Left ventricle myocardium inferior (tissue), 1 donor: ENCODE measurements around the gene KAZN. TPM values are rescaled to one million over a fixed set of nuclear protein-coding genes. Genes with fewer than 3 reads are reported as not detected.

Experiments
- DNase-seq: peaks from one replicate; pipeline ENCODE4 v3.0.0-alpha.2; 2020
- H3K27ac ChIP-seq: fragments of 200-600 bp; replicated peaks from 2 replicates; pipeline ENCODE4 v1.8.0; 2021
- H3K27me3 ChIP-seq: fragments of 200-600 bp; 2 replicates; pipeline ENCODE4 v1.8.0; 2021; ENCODE audit warnings: low read depth
- H3K36me3 ChIP-seq: fragments of 200-600 bp; 2 replicates; pipeline ENCODE4 v1.8.0; 2021
- H3K4me1 ChIP-seq: fragments of 200-600 bp; 2 replicates; pipeline ENCODE4 v1.8.0; 2021
- H3K4me3 ChIP-seq: fragments of 200-600 bp; 2 replicates; pipeline ENCODE4 v1.8.0; 2021; ENCODE audit warnings: mild to moderate bottlenecking, moderate library complexity
- H3K9me3 ChIP-seq: fragments of 200-600 bp; replicated peaks from 2 replicates; pipeline ENCODE4 v1.8.0; 2021
- CTCF ChIP-seq: fragments of 200-600 bp; IDR thresholded peaks from 2 replicates; pipeline ENCODE4 v1.8.0; 2021; ENCODE audit warnings: antibody characterized with exemption, mild to moderate bottlenecking, borderline replicate concordance
- intact Hi-C: fragments of 100-400 bp; cut with micrococcal nuclease; formaldehyde crosslinking; loops from one replicate; pipeline ENCODE4 v1.11.0; 2022
- total RNA-seq: library from RNA; stranded (reverse); fragmentation: NEBNext Ultra II Directional; extraction: Animal tissue kit (Norgen Biotek cat#: 25700); gene quantifications from one replicate; pipeline ENCODE4 v1.2.1, GENCODE V29; 2021
- donor health status: DM: no; HTN: yes; CAD: no; lungs with severe emphysema.

KAZN gene
- total RNA-seq, 1 donor from 2014 or later, result 2.2 TPM

DNA sequence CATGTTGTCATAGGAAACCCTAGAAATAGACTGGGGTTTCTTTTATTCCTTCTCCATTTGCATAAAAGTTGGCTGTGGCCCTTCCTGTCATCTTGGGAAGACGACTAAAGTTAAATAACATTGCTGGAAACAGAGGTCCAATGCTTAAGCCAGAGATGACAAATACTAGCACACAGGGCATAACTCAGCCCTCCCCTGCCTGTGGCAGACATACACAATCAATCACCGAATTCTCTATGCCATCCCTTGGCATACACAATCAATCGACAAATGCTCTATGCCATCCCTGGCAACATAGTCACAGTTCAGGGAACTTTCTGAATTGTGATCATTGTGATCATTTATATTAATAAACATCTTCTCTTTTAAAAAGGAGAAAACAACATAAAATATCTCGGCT lies 229.4 kb downstream of the KAZN start:
- no peaks in the 10 kb centered on the region for H3K4me1 ChIP-seq
- no peak for TF ChIP-seq CTCF
- intact Hi-C loops, result no loop called here

GRCh38 chr1:14828665-14829064 lies 230.2 kb downstream of the KAZN start:
- no peak for DNase-seq
- TF ChIP-seq CTCF, result no peak
- H3K9me3 ChIP-seq, result no peaks in the 10 kb centered on the region
- no peaks in the 10 kb centered on the region for H3K4me1 ChIP-seq
- no peak overlapping the region for H3K4me3 ChIP-seq
- no peaks in the 10 kb centered on the region for H3K36me3 ChIP-seq
- intact Hi-C loops, result no loop called here
- no peak overlapping the region for H3K27ac ChIP-seq
- peaks cover 41% of the 10 kb centered on the region for H3K27me3 ChIP-seq

More for the DNA sequence above, 229.4 kb downstream of the KAZN start:
- Histone ChIP-seq H3K36me3 (no peaks in the 10 kb centered on the region), H3K4me3 (no peak overlapping the region), H3K27ac (no peak overlapping the region), H3K27me3 (peaks cover 38% of the 10 kb centered on the region), H3K9me3 (no peaks in the 10 kb centered on the region)
- DNase-seq, result no peak

DNA sequence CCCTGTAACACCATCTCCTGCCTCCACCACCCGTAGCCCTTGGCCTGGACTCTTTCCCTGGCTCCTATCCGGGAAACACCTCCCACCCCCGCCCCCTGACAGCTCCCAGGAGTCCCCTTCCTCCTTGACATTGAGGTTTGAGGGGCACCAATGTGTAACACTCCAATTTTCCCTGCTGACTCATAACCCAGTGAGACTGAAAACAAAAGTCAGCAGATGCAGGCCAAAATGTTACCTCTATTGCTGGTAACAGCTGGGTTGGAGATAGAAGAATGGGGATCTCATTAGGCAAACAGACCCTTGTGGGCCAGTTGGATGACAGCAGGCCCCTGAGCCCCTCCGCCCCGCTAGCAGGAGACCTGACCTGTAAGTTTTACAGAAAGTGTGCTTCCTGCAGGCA lies 237.2 kb downstream of the KAZN start:
- H3K4me3 ChIP-seq, result no peak overlapping the region
- peaks cover 33% of the 10 kb centered on the region for H3K27me3 ChIP-seq
- peaks cover 4% of the 10 kb centered on the region for H3K9me3 ChIP-seq
- DNase-seq, result no peak
- no peak for TF ChIP-seq CTCF
- no peak overlapping the region for H3K27ac ChIP-seq
- intact Hi-C loops, result no loop called here
- no peaks in the 10 kb centered on the region for H3K4me1 ChIP-seq
- no peaks in the 10 kb centered on the region for H3K36me3 ChIP-seq

DNA sequence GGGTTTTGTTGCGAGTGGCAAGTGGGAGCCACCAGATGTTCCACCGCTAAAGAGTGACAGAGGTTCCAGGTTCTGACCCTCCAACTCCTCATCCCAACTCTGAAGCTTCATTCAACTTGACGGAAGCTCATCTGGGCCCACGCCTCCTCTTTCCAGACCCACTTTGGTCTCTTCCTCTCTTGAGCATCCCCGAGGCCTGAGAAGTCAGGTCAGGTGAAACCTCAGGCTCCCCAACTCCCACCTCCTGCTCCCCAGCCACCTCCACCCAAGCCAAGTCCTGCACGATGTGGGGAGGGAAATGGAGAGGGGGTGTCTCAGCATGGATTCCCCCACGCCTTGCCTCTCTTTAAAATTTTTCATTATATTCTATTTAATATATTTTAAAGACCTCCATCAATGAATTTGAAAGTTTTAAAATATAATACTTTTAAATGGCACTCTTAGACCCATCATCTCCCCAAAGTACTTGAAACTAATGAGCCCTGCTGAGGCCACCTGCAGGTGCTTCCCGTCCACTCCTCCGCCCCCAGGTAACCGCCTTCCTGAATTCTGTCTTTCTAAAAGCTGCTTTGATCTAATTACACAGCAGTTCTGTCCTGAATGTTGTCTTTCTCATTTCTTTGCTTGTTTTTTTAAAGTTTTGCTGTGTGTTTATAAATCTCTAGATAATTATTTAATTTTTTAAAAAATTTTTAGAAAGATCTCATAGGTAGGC lies 238.1 kb downstream of the KAZN start:
- no peak overlapping the region for H3K4me3 ChIP-seq
- peaks cover 29% of the 10 kb centered on the region for H3K27me3 ChIP-seq
- no peak for DNase-seq
- no peak overlapping the region for H3K27ac ChIP-seq
- intact Hi-C loops, result no loop called here
- H3K4me1 ChIP-seq, result no peaks in the 10 kb centered on the region
- TF ChIP-seq CTCF, result no peak
- H3K9me3 ChIP-seq, result peaks cover 13% of the 10 kb centered on the region
- H3K36me3 ChIP-seq, result no peaks in the 10 kb centered on the region

DNA sequence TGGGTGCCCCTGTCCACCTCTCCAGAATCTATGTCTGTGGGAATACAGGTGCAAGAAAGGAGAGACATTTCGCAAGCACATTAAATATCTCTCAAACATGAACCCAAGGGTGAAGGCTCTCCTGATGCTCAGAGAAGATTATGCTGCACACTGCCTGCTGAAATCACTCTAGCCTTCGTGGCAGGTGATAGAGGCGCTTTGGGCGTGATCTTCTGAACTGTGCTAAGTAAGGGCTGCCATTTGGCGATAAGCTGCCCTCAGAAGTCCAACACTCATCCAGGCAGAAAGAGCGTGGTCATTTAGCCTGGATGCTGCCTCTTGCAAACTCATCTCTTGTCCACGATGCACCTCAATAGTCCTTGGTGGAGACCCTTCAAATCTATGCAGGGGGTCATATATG lies 241.9 kb downstream of the KAZN start:
- no peak for DNase-seq
- H3K27me3 ChIP-seq, result peaks cover 35% of the 10 kb centered on the region
- H3K4me1 ChIP-seq, result no peaks in the 10 kb centered on the region
- no peak for TF ChIP-seq CTCF
- no peak overlapping the region for H3K4me3 ChIP-seq
- intact Hi-C loops, result no loop called here
- no peak overlapping the region for H3K27ac ChIP-seq
- no peaks in the 10 kb centered on the region for H3K36me3 ChIP-seq
- H3K9me3 ChIP-seq, result peaks cover 35% of the 10 kb centered on the region
